Measurements from ENCODE around the gene CNOT6L. TPM values are rescaled to one million over a fixed set of nuclear protein-coding genes. Genes with fewer than 3 reads are reported as not detected.

The CNOT6L gene
- total and polyA plus RNA-seq, 2 of the 13 experiments (the other 11 are each of a cell fraction or from before 2014, with no cell fraction given): 7.9 to 13.5 TPM

GRCh38 chr4:77862478-77863216 is 43.5 kb upstream of the CNOT6L start, which contains the start of gene MRPL1 (continued):
- TF ChIP-seq CEBPZ (IDR thresholded peaks at IDR 0.05; ENCODE audit: low read length) (no peak), ERF (CRISPR knock-in tag; IDR thresholded peaks at IDR 0.05) (no peak; the same call in none of the 2 replicates), ZNF766 (CRISPR knock-in tag; IDR thresholded peaks at IDR 0.05; ENCODE audit: borderline replicate concordance) (peak; percentile 97), ZNF441 (CRISPR knock-in tag; IDR thresholded peaks at IDR 0.05; ENCODE audit: borderline replicate concordance) (no peak), ZNF564 (CRISPR knock-in tag; IDR thresholded peaks at IDR 0.05) (0 out of 2 replicates have a peak, but pooled peaks have one; percentile 58), TIGD3 (CRISPR knock-in tag; IDR thresholded peaks at IDR 0.05; ENCODE audit: borderline replicate concordance) (no peak; the same call in 1 of the 2 replicates), GPBP1L1 (CRISPR knock-in tag; IDR thresholded peaks at IDR 0.05) (no peak), YY1 (IDR thresholded peaks at IDR 0.05; ENCODE audit: insufficient read depth, insufficient replicate concordance, low read depth, low read length) (peak; percentile 98), ZNF670 (CRISPR knock-in tag; IDR thresholded peaks at IDR 0.05; ENCODE audit: borderline replicate concordance) (peak; percentile 75; the same call in 1 of the 2 replicates), WIZ (CRISPR knock-in tag; IDR thresholded peaks at IDR 0.05) (no peak), GLMP (CRISPR knock-in tag; IDR thresholded peaks at IDR 0.05; ENCODE audit: borderline replicate concordance) (no peak), ZNF597 (CRISPR knock-in tag; IDR thresholded peaks at IDR 0.05) (no peak), TBX2 (CRISPR knock-in tag; IDR thresholded peaks at IDR 0.05; ENCODE audit: borderline replicate concordance) (peak; percentile 76), FLYWCH1 (CRISPR knock-in tag; IDR thresholded peaks at IDR 0.05) (no peak), EZH2 (conservative IDR thresholded peaks at IDR 0.05; ENCODE audit: low read depth, low read length) (no peak), ZBTB26 (CRISPR knock-in tag; IDR thresholded peaks at IDR 0.05; ENCODE audit: borderline replicate concordance) (peak; percentile 90)
